Adipose tissue (tissue), 3 donors: ENCODE results near the gene LCORL. TPM values are rescaled to one million over a fixed set of nuclear protein-coding genes. Genes with fewer than 3 reads are reported as not detected.

Source experiments
- H3K27ac ChIP-seq: one replicate; pipeline ENCODE4 v1.5.1; 2013; ENCODE audit warnings: low read depth, low read length
- WGBS, 3 donors: extraction: QIAGEN DNeasy Blood & Tissue Kit; methylation state at CpG; one replicate each; pipeline ENCODE4 v1.1.7; 2013; 5-methylcytosine and 5-hydroxymethylcytosine counted together
- polyA plus RNA-seq, 3 donors: library from polyadenylated mRNA; stranded (reverse); fragments of 200-250 nt; gene quantifications; one replicate each; pipeline ENCODE4 v1.2.3, GENCODE V29; 2013
- donor health status: healthy with polysubstance abuse.
- donor health status: Bipolar disorder and iron deficiency.
- donor health status: healthy.

The LCORL gene
- polyA plus RNA-seq, 3 donors: 1.2 to 1.9 (median 1.6) TPM

GRCh38 chr4:17811078-17811603, 210.4 kb downstream of the LCORL start:
- 1% methylated on average over 39 to 48 of the region's 48 CpGs for WGBS, 3 donors
- no peak overlapping the region for H3K27ac ChIP-seq

GRCh38 chr4:17810260-17811077, 211.1 kb downstream of the LCORL start, which contains the start of the genes DCAF16 and NCAPG:
Gene DCAF16, minus strand, starts transcription at chr4:17810757. Its CDS starts 6,616 bp downstream, at chr4:17804141.
Gene NCAPG, plus strand, starts transcription at chr4:17810979. Its CDS starts 99 bp downstream, at chr4:17811078.
- 0% methylated on average over 69 of the region's 69 CpGs for WGBS, 3 donors
- H3K27ac ChIP-seq: peak within 1 kb of the TSS; percentile 86

- no peak overlapping the region for H3K27ac ChIP-seq
Observed at GRCh38 chr4:17809667-17810066, 211.9 kb downstream of the LCORL start.

GRCh38 chr4:17807446-17807845, 214.1 kb downstream of the LCORL start:
- 38 to 56% (median 56%) methylated on average over 6 of the region's 6 CpGs for WGBS, 3 donors

More at GRCh38 chr4:17809667-17810066, 211.9 kb downstream of the LCORL start:
- WGBS, 3 donors: 0 to 3% (median 3%) methylated on average over 7 of the region's 7 CpGs

GRCh38 chr4:17805580-17806155, 215.9 kb downstream of the LCORL start:
- WGBS, 3 donors: 78 to 92% (median 90%) methylated on average over 3 of the region's 3 CpGs

More at GRCh38 chr4:17807446-17807845, 214.1 kb downstream of the LCORL start:
- H3K27ac ChIP-seq: no peak overlapping the region

GRCh38 chr4:17797808-17798207, 223.7 kb downstream of the LCORL start:
- H3K27ac ChIP-seq: no peak overlapping the region
- WGBS, 3 donors: 94 to 100% (median 98%) methylated on average over 1 of the region's 1 CpG

More at GRCh38 chr4:17805580-17806155, 215.9 kb downstream of the LCORL start:
- H3K27ac ChIP-seq: no peak overlapping the region

- no peak overlapping the region for H3K27ac ChIP-seq
- WGBS, 3 donors: 68 to 78% (median 73%) methylated on average over 1 of the region's 1 CpG
Observed at GRCh38 chr4:17794730-17795129, 226.8 kb downstream of the LCORL start.

Other genes starting within 250 kb of the LCORL start
- gene FAM184B, start 240.1 kb downstream of the LCORL start, polyA plus RNA-seq: under 1 TPM; under 0.01 to 0.03 (median 0.02) TPM
- gene DCAF16, start 211.0 kb downstream of the LCORL start, polyA plus RNA-seq: 1 to 10 TPM; 6.1 to 9.7 (median 9.5) TPM
- under 1 TPM; 0.10 to 0.67 (median 0.10) TPM for gene NCAPG, start 210.8 kb downstream of the LCORL start, polyA plus RNA-seq